CD4-positive, alpha-beta T cell (primary cell): ENCODE measurements around the gene PGAP1. TPM values are rescaled to one million over a fixed set of nuclear protein-coding genes. Genes with fewer than 3 reads are reported as not detected.

Experiments used
- ATAC-seq: fragments of 200-7000 bp; cut with Tn5 transposase; one replicate; pipeline ENCODE4 v1.10.0; 2022; ENCODE audit warnings: mild to moderate bottlenecking; ENCODE audit not compliant: poor library complexity
- CTCF ChIA-PET: fragments of 350-600 bp; sonication (Branson Sonifier 250); formaldehyde crosslinking; loops from one replicate; lab custom pipeline; 2021; ENCODE audit warnings: antibody characterized with exemption, inconsistent platforms; lab: Charles Lee
- POLR2A ChIA-PET: fragments of 350-600 bp; sonication (Branson Sonifier 250); formaldehyde crosslinking; loops from one replicate; lab custom pipeline; 2021; ENCODE audit warnings: antibody characterized with exemption, inconsistent platforms; lab: Charles Lee
- DNase-seq, 14 experiments: peaks; one replicate each; pipeline ENCODE4 v3.0.0-alpha.2; 2013 to 2020; ENCODE audit warnings: mixed read lengths in 2 of 14
- H3K27ac ChIP-seq, 2 donors: one replicate each; pipeline versions ENCODE4 v1.5.1 to v1.7.0; 2013; ENCODE audit warnings: low read length in 2 of 2, low read depth in 1 of 2, mild to moderate bottlenecking in 1 of 2
- H3K27me3 ChIP-seq, 2 experiments: 1 replicate in 1 of 2; 2 replicates in 1 of 2; pipeline versions ENCODE4 v1.6.1 to v1.7.0; 2013; ENCODE audit warnings: low read length in 2 of 2, control low read depth in 1 of 2, mild to moderate bottlenecking in 1 of 2, moderate library complexity in 1 of 2; ENCODE audit not compliant: insufficient read depth in 2 of 2, control insufficient read depth in 1 of 2
- H3K36me3 ChIP-seq: one replicate; pipeline ENCODE4 v1.6.1; 2013; ENCODE audit warnings: low read length, control low read depth; ENCODE audit not compliant: insufficient read depth
- H3K4me1 ChIP-seq: one replicate; pipeline ENCODE4 v1.6.1; 2013; ENCODE audit warnings: low read length, control low read depth; ENCODE audit not compliant: insufficient read depth
- H3K4me3 ChIP-seq: one replicate; pipeline ENCODE4 v1.5.1; 2013; ENCODE audit warnings: mild to moderate bottlenecking, low read length, moderate library complexity
- H3K9me3 ChIP-seq, 2 experiments: 1 replicate in 1 of 2; 2 replicates in 1 of 2; pipeline versions ENCODE4 v1.6.1 to v1.7.0; 2013; ENCODE audit warnings: low read length in 2 of 2, mild to moderate bottlenecking in 2 of 2, control low read depth in 1 of 2, moderate library complexity in 1 of 2; ENCODE audit not compliant: control insufficient read depth in 1 of 2, insufficient read depth in 1 of 2
- H3K27ac Mint-ChIP-seq: one replicate; pipeline ENCODE4 v1.8.0; 2020; ENCODE audit warnings: mixed read lengths
- H3K27me3 Mint-ChIP-seq: one replicate; pipeline ENCODE4 v1.8.0; 2021; ENCODE audit warnings: mixed read lengths
- H3K36me3 Mint-ChIP-seq: one replicate; pipeline ENCODE4 v1.8.0; 2021; ENCODE audit warnings: low read depth, mixed read lengths
- H3K4me1 Mint-ChIP-seq: one replicate; pipeline ENCODE4 v1.8.0; 2021; ENCODE audit warnings: low read depth, mixed read lengths
- H3K4me3 Mint-ChIP-seq: one replicate; pipeline ENCODE4 v1.8.0; 2020; ENCODE audit warnings: mild to moderate bottlenecking, mixed read lengths
- H3K9me3 Mint-ChIP-seq: one replicate; pipeline ENCODE4 v1.8.0; 2020; ENCODE audit warnings: mixed read lengths
- CTCF ChIP-seq: fragments of 200-600 bp; IDR thresholded peaks from one replicate; pipeline ENCODE4 v1.8.0; 2022; ENCODE audit warnings: antibody characterized with exemption, mild to moderate bottlenecking
- intact Hi-C, 2 experiments: fragments of 100-400 bp; cut with DNase I in 1 of 2; cut with micrococcal nuclease in 1 of 2; formaldehyde crosslinking; loops; one replicate each; pipeline versions ENCODE4 v1.15.1 to v1.9.0; 2023 to 2025; cut with DNase I, micrococcal nuclease
- total RNA-seq, 174 experiments: library from RNA in 2 of 174; stranded (reverse) in 2 of 174; gene quantifications; one replicate each; pipeline ENCODE4 v1.2.3 and lab custom pipeline; 2021 to 2026

Gene PGAP1
- total RNA-seq, 2 experiments from 2014 or later, result 10.3 to 11.3 TPM

DNA sequence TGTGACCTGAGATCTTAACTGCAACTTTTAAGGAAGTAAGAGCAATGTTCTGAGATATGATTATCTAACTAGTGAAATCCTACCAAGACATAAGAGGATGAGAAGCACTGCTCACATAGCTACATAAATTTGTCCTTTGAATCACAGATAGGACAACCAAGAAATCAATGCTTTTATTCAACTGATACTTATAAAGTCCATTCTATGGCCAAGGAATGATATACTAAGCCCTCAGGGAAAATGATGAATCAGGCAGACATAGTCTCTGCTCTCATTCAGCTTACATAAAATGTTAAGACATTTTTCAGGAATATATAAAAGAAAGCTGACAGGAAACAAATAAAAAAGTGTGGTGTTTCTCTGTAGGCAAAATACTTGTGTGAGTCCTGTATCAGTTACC, 39.1 kb downstream of the PGAP1 start:
- CTCF ChIA-PET, result no interaction called here
- ATAC-seq (no peak), DNase-seq (no peak)
- intact Hi-C loops, result no loop called here
- no peaks in the 10 kb centered on the region for H3K27me3 ChIP-seq
- no peak for TF ChIP-seq CTCF
- H3K4me3 ChIP-seq, result no peak overlapping the region
- Mint-ChIP-seq H3K4me1 (no peaks in the 10 kb centered on the region), H3K27me3 (no peaks in the 10 kb centered on the region), H3K36me3 (peaks cover 49% of the 10 kb centered on the region), H3K9me3 (no peaks in the 10 kb centered on the region), H3K4me3 (no peak overlapping the region), H3K27ac (no peak overlapping the region)
- no peaks in the 10 kb centered on the region for H3K4me1 ChIP-seq
- H3K27ac ChIP-seq, result no peak overlapping the region
- H3K36me3 ChIP-seq, result peaks cover 2% of the 10 kb centered on the region
- H3K9me3 ChIP-seq, result no peaks in the 10 kb centered on the region
- POLR2A ChIA-PET, result no interaction called here

DNA sequence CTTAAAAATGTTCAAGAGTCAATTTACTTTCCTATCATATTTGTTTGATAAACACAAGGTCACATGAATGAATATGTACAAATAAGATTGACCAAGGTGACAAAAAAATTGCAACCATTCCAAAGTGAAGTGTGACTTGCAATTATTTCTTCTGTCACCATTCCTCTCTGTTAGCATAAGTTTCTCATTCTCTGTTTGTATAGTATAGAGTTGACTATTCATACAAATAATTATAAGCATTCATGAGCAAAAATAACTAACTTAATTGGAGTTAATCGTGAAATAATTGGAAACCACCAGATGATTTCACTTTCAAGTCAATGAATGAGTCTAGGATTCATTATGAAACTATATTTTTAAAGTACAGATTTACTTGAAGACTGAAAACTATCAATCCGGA, 42.1 kb downstream of the PGAP1 start:
- Histone ChIP-seq H3K9me3 (no peaks in the 10 kb centered on the region), H3K27me3 (no peaks in the 10 kb centered on the region), H3K36me3 (peaks cover 2% of the 10 kb centered on the region), H3K4me3 (no peak overlapping the region), H3K27ac (no peak overlapping the region), H3K4me1 (no peaks in the 10 kb centered on the region)
- Mint-ChIP-seq H3K27me3 (no peaks in the 10 kb centered on the region), H3K4me3 (no peak overlapping the region), H3K36me3 (peaks cover 54% of the 10 kb centered on the region), H3K4me1 (no peaks in the 10 kb centered on the region), H3K27ac (no peak overlapping the region), H3K9me3 (no peaks in the 10 kb centered on the region)
- DNase-seq (no peak), ATAC-seq (no peak)
- intact Hi-C loops, result no loop called here
- no peak for TF ChIP-seq CTCF
- CTCF ChIA-PET, result no interaction called here
- POLR2A ChIA-PET, result no interaction called here

GRCh38 chr2:196876364-196876763, 50.1 kb downstream of the PGAP1 start:
- H3K27me3 ChIP-seq, result no peaks in the 10 kb centered on the region
- H3K27me3 Mint-ChIP-seq, result no peaks in the 10 kb centered on the region
- H3K4me1 ChIP-seq, result no peaks in the 10 kb centered on the region
- no peaks in the 10 kb centered on the region for H3K9me3 Mint-ChIP-seq
- no peak overlapping the region for H3K4me3 Mint-ChIP-seq
- TF ChIP-seq CTCF, result no peak
- peaks cover 34% of the 10 kb centered on the region for H3K36me3 Mint-ChIP-seq
- no peaks in the 10 kb centered on the region for H3K9me3 ChIP-seq
- peaks cover 4% of the 10 kb centered on the region for H3K36me3 ChIP-seq
- DNase-seq (no peak), ATAC-seq (no peak)
- ChIA-PET CTCF (no interaction called here), POLR2A (no interaction called here)
- H3K27ac ChIP-seq, result no peak overlapping the region
- no peak overlapping the region for H3K4me3 ChIP-seq
- H3K27ac Mint-ChIP-seq, result no peak overlapping the region
- no peaks in the 10 kb centered on the region for H3K4me1 Mint-ChIP-seq
- intact Hi-C loops, result no loop called here
